HL-60 (cell line): ENCODE data around the gene CHST11.

ENCODE experiments used
- DNase-seq, 2 experiments: peaks; one replicate each; pipeline ENCODE4 v3.0.0-alpha.2; 2010 to 2020; ENCODE audit warnings: low read depth in 1 of 2, low spot score in 1 of 2
- H3K27ac ChIP-seq: fragments of 250-450 bp; sonication (Bioruptor Pico); replicated peaks from 2 replicates; pipeline ENCODE4 v1.5.1; 2020; ENCODE audit warnings: mild to moderate bottlenecking, moderate library complexity
- H3K27me3 ChIP-seq: fragments of 250-450 bp; sonication (Bioruptor Pico); 2 replicates; pipeline ENCODE4 v1.5.1; 2021; ENCODE audit warnings: mild to moderate bottlenecking, moderate library complexity; ENCODE audit not compliant: insufficient read depth, poor library complexity, severe bottlenecking
- H3K4me3 ChIP-seq: replicated peaks from 2 replicates; pipeline ENCODE4 v1.5.1; 2011; ENCODE audit warnings: mild to moderate bottlenecking, control low read depth, low read length; ENCODE audit not compliant: insufficient read depth
- GABPA ChIP-seq: IDR thresholded peaks from 2 replicates; pipeline ENCODE4 v1.6.1; 2012; ENCODE audit warnings: low read depth
- POLR2AphosphoS5 ChIP-seq: IDR thresholded peaks from 2 replicates; pipeline ENCODE4 v1.6.1; 2012; ENCODE audit warnings: low read depth
- SPI1 ChIP-seq: IDR thresholded peaks from 2 replicates; pipeline ENCODE4 v1.6.1; 2012; ENCODE audit warnings: low read depth, mild to moderate bottlenecking, borderline replicate concordance
- TF ChIP-seq, protein P1 (sequence below): IDR thresholded peaks from 2 replicates; pipeline ENCODE4 v1.6.1; 2012; ENCODE audit warnings: low read depth; ENCODE audit not compliant: insufficient replicate concordance
- TF ChIP-seq, protein P2 (sequence below): IDR thresholded peaks from one replicate; pipeline ENCODE4 v1.5.1; 2011; ENCODE audit warnings: low read length, control low read depth, inconsistent platforms; ENCODE audit not compliant: insufficient read depth

The CHST11 gene

GRCh38 chr12:104450700-104451099 is 6.0 kb upstream of the CHST11 start:
- no peak overlapping the region for H3K4me3 ChIP-seq
- no peak overlapping the region for H3K27ac ChIP-seq
- TF ChIP-seq GABPA (no peak), SPI1 (no peak), POLR2AphosphoS5 (no peak)
- TF ChIP-seq, protein P1, sequence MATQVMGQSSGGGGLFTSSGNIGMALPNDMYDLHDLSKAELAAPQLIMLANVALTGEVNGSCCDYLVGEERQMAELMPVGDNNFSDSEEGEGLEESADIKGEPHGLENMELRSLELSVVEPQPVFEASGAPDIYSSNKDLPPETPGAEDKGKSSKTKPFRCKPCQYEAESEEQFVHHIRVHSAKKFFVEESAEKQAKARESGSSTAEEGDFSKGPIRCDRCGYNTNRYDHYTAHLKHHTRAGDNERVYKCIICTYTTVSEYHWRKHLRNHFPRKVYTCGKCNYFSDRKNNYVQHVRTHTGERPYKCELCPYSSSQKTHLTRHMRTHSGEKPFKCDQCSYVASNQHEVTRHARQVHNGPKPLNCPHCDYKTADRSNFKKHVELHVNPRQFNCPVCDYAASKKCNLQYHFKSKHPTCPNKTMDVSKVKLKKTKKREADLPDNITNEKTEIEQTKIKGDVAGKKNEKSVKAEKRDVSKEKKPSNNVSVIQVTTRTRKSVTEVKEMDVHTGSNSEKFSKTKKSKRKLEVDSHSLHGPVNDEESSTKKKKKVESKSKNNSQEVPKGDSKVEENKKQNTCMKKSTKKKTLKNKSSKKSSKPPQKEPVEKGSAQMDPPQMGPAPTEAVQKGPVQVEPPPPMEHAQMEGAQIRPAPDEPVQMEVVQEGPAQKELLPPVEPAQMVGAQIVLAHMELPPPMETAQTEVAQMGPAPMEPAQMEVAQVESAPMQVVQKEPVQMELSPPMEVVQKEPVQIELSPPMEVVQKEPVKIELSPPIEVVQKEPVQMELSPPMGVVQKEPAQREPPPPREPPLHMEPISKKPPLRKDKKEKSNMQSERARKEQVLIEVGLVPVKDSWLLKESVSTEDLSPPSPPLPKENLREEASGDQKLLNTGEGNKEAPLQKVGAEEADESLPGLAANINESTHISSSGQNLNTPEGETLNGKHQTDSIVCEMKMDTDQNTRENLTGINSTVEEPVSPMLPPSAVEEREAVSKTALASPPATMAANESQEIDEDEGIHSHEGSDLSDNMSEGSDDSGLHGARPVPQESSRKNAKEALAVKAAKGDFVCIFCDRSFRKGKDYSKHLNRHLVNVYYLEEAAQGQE = no peak
- TF ChIP-seq, protein P2, sequence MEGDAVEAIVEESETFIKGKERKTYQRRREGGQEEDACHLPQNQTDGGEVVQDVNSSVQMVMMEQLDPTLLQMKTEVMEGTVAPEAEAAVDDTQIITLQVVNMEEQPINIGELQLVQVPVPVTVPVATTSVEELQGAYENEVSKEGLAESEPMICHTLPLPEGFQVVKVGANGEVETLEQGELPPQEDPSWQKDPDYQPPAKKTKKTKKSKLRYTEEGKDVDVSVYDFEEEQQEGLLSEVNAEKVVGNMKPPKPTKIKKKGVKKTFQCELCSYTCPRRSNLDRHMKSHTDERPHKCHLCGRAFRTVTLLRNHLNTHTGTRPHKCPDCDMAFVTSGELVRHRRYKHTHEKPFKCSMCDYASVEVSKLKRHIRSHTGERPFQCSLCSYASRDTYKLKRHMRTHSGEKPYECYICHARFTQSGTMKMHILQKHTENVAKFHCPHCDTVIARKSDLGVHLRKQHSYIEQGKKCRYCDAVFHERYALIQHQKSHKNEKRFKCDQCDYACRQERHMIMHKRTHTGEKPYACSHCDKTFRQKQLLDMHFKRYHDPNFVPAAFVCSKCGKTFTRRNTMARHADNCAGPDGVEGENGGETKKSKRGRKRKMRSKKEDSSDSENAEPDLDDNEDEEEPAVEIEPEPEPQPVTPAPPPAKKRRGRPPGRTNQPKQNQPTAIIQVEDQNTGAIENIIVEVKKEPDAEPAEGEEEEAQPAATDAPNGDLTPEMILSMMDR = no peak
- no peaks in the 10 kb centered on the region for H3K27me3 ChIP-seq
- DNase-seq = no peak

GRCh38 chr12:104452087-104452486 is 4.7 kb upstream of the CHST11 start:
- no peak overlapping the region for H3K4me3 ChIP-seq
- no peaks in the 10 kb centered on the region for H3K27me3 ChIP-seq
- TF ChIP-seq, protein P2 = no peak
- TF ChIP-seq POLR2AphosphoS5 = no peak
- no peak for DNase-seq
- no peak overlapping the region for H3K27ac ChIP-seq

GRCh38 chr12:104453133-104453532 is 3.6 kb upstream of the CHST11 start:
- TF ChIP-seq, protein P1 = no peak
- TF ChIP-seq SPI1 = no peak
- TF ChIP-seq, protein P2 = no peak
- TF ChIP-seq POLR2AphosphoS5 = no peak
- Histone ChIP-seq H3K27me3 (no peaks in the 10 kb centered on the region), H3K27ac (no peak overlapping the region), H3K4me3 (no peak overlapping the region)
- no peak for DNase-seq

DNA sequence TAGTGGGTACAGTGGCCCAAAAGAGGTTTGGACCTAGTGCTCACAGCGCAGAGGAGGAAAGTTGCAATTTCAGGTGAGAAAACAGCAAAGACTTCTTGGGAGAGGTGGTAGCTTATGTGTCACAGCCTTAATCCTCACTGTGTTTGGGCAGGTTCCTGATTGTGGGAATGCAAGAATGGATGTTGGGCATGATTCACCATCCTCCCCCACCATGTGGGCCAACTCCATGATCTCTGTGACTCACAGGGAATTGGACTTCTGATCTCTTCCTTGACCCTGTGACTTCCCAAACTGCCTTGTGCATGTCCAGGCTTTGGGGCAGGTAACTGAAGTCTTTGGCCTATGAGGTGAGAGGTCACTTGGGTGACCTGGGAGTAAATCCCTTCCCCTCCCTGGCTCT is 1.8 kb upstream of the CHST11 start:
- no peak overlapping the region for H3K27ac ChIP-seq
- H3K27me3 ChIP-seq = no peaks in the 10 kb centered on the region
- no peak overlapping the region for H3K4me3 ChIP-seq
- TF ChIP-seq, protein P2 = no peak
- no peak for TF ChIP-seq POLR2AphosphoS5
- no peak for TF ChIP-seq GABPA
- TF ChIP-seq, protein P1 = no peak
- TF ChIP-seq SPI1 = no peak
- no peak for DNase-seq
